GM12878 (cell line): ENCODE measurements around the gene BICRA. TPM values are rescaled to one million over a fixed set of nuclear protein-coding genes. Genes with fewer than 3 reads are reported as not detected.
A peak's percentile ranks its signal among the peaks of the same experiment; 100 is the strongest.

ENCODE experiments used
- BHLHE40 ChIP-seq, 2 experiments: fragments of 450-650 bp in 1 of 2; IDR thresholded peaks; 2 replicates each; pipeline ENCODE4 v1.6.1; 2011 to 2017; ENCODE audit warnings: low read depth in 2 of 2, borderline replicate concordance in 1 of 2, improper control_type of control experiment in 1 of 2, low read length in 1 of 2, mild to moderate bottlenecking in 1 of 2
- CHD1 ChIP-seq: IDR thresholded peaks from 2 replicates; pipeline ENCODE4 v1.6.1; 2012; ENCODE audit warnings: low read depth, low read length, improper control_type of control experiment
- EED ChIP-seq: sonication (generic); IDR thresholded peaks from 2 replicates; pipeline ENCODE4 v1.6.1; 2016; ENCODE audit warnings: antibody characterized with exemption, low read depth
- GATAD2B ChIP-seq: fragments of 450-650 bp; conservative IDR thresholded peaks from 2 replicates; pipeline ENCODE4 v1.6.1; 2017; ENCODE audit warnings: low read depth, mild to moderate bottlenecking, moderate library complexity
- NRF1 ChIP-seq: conservative IDR thresholded peaks from 2 replicates; pipeline ENCODE4 v1.6.1; 2011; ENCODE audit warnings: mild to moderate bottlenecking, low read depth, low read length, improper control_type of control experiment
- RBBP5 ChIP-seq: fragments of 200-600 bp; sonication (generic); conservative IDR thresholded peaks from 2 replicates; pipeline ENCODE4 v1.6.1; 2016
- RFX5 ChIP-seq: IDR thresholded peaks from 2 replicates; pipeline ENCODE4 v1.6.1; 2011; ENCODE audit warnings: low read depth, low read length, improper control_type of control experiment
- SMAD1 ChIP-seq: fragments of 450-650 bp; IDR thresholded peaks from 2 replicates; pipeline ENCODE4 v1.6.1; 2018; ENCODE audit warnings: mild to moderate bottlenecking, low read depth; ENCODE audit not compliant: partially characterized antibody
- STAT1 ChIP-seq: fragments of 450-650 bp; conservative IDR thresholded peaks from 2 replicates; pipeline ENCODE4 v1.6.1; 2014; ENCODE audit warnings: antibody characterized with exemption, mild to moderate bottlenecking
- STAT3 ChIP-seq: IDR thresholded peaks from 2 replicates; pipeline ENCODE4 v1.6.1; 2011; ENCODE audit warnings: low read depth, low read length, improper control_type of control experiment
- TCF12 ChIP-seq: IDR thresholded peaks from 2 replicates; pipeline ENCODE4 v1.6.1; 2011; ENCODE audit warnings: low read depth, mild to moderate bottlenecking, low read length
- ZBED1 ChIP-seq: IDR thresholded peaks from 2 replicates; pipeline ENCODE4 v1.6.1; 2016; ENCODE audit warnings: borderline replicate concordance
- ZNF207 ChIP-seq: fragments of 450-650 bp; IDR thresholded peaks from 2 replicates; pipeline ENCODE4 v1.6.1; 2014; ENCODE audit warnings: antibody characterized with exemption, mild to moderate bottlenecking, borderline replicate concordance
- polyA plus RNA-seq, 11 experiments: library from polyadenylated mRNA; depleted of rRNA in 4 of 11; unstranded in 6 of 11; stranded (reverse) in 5 of 11; fragments of >200 nt; fragmentation: Nextera tagmentation in 4 of 11; fragmentation: Illumina TruSeq in 1 of 11; extraction: Ambion mirVana in 4 of 11; extraction: Trizol in 1 of 11; gene quantifications; 1 replicate in 1 of 11; 2 replicates in 10 of 11; pipeline versions ENCODE4 v1.2.1 to v1.2.3, GENCODE V29; 2011 to 2016; ENCODE audit warnings: inconsistent platforms in 2 of 11, missing spikeins in 2 of 11, low read depth in 1 of 11
- total RNA-seq, 4 experiments: library from RNA; depleted of rRNA in 3 of 4; stranded (reverse); fragments of >200 nt in 3 of 4; fragmentation: Illumina TruSeq in 1 of 4; extraction: Trizol in 1 of 4; gene quantifications; 2 replicates each; pipeline versions ENCODE4 v1.2.1 to v1.2.3, GENCODE V29; 2013 to 2021
- TF ChIP-seq, protein P1 (sequence below): fragments of 450-650 bp; IDR thresholded peaks from 2 replicates; pipeline ENCODE4 v1.6.1; 2017; ENCODE audit warnings: mild to moderate bottlenecking
- TF ChIP-seq, protein P2 (sequence below): fragments of 450-650 bp; formaldehyde crosslinking; IDR thresholded peaks from 2 replicates; pipeline ENCODE4 v1.5.0; 2022; ENCODE audit warnings: mild to moderate bottlenecking, missing genetic modification characterization
- TF ChIP-seq, protein P3 (sequence below): fragments of 450-650 bp; IDR thresholded peaks from 2 replicates; pipeline ENCODE4 v1.6.1; 2017; ENCODE audit warnings: mild to moderate bottlenecking, low read depth, inconsistent platforms; ENCODE audit not compliant: poor library complexity, severe bottlenecking
- TF ChIP-seq, protein P4 (sequence below): fragments of 450-650 bp; formaldehyde crosslinking; IDR thresholded peaks from 2 replicates; pipeline ENCODE4 v1.4.0; 2020; ENCODE audit warnings: mild to moderate bottlenecking, moderate library complexity

Gene BICRA
- total and polyA plus RNA-seq, 10 of the 15 experiments (the other 5 are each of a cell fraction or from before 2014, with no cell fraction given), result 0.11 to 15.3 (median 1.3) TPM

DNA sequence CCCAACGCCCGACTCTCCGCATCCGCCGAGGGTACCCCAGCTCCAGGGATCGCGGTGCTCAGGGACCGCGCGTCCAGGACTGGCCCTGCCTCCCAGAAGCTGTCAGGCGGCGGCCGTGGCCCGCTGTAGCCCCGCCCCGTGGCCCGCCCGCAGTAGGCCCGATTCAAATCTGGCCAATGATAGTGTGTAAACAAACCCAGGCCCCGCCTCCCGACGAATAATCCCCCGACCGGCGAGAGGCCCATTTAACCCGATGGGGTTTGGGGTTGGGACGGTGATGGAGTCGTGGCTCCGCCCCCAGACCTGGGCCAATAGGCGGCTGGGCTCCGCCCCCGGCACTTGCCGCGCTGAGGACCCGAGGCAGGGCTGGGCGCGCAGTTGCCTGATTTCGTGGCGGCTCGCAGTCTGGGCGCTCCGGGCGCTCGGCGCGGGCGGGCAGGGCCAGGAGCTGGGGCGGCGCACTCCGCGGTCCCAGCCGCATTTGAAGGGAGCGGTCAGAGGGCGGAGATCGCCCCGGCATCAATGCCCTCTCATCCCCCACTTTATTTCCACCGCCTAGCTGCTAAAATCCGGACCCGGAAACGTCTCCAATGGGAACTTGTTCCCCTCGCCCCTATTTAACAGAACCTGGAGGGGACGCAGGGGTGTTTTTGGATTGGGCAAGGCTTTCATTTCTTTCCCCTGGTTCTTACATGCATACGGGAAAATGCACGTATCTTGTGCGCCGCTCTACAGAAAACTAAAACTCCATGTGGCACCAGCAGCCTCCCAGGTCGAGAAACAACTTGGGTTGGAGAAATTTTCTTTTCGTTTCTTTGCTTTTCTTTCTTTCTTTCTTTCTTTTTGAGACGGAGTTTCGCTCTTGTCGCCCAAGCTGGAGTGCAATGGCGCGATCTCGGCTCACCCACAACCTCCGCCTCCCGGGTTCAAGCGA, 8.4 kb upstream of the BICRA start (continued):
- TF ChIP-seq, protein P1, sequence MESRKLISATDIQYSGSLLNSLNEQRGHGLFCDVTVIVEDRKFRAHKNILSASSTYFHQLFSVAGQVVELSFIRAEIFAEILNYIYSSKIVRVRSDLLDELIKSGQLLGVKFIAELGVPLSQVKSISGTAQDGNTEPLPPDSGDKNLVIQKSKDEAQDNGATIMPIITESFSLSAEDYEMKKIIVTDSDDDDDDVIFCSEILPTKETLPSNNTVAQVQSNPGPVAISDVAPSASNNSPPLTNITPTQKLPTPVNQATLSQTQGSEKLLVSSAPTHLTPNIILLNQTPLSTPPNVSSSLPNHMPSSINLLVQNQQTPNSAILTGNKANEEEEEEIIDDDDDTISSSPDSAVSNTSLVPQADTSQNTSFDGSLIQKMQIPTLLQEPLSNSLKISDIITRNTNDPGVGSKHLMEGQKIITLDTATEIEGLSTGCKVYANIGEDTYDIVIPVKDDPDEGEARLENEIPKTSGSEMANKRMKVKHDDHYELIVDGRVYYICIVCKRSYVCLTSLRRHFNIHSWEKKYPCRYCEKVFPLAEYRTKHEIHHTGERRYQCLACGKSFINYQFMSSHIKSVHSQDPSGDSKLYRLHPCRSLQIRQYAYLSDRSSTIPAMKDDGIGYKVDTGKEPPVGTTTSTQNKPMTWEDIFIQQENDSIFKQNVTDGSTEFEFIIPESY, result no peak
- no peak for TF ChIP-seq RBBP5
- peak; percentile 66; the same call in 1 of the 2 replicates for TF ChIP-seq RFX5
- TF ChIP-seq SMAD1, result no peak
- TF ChIP-seq, protein P2, sequence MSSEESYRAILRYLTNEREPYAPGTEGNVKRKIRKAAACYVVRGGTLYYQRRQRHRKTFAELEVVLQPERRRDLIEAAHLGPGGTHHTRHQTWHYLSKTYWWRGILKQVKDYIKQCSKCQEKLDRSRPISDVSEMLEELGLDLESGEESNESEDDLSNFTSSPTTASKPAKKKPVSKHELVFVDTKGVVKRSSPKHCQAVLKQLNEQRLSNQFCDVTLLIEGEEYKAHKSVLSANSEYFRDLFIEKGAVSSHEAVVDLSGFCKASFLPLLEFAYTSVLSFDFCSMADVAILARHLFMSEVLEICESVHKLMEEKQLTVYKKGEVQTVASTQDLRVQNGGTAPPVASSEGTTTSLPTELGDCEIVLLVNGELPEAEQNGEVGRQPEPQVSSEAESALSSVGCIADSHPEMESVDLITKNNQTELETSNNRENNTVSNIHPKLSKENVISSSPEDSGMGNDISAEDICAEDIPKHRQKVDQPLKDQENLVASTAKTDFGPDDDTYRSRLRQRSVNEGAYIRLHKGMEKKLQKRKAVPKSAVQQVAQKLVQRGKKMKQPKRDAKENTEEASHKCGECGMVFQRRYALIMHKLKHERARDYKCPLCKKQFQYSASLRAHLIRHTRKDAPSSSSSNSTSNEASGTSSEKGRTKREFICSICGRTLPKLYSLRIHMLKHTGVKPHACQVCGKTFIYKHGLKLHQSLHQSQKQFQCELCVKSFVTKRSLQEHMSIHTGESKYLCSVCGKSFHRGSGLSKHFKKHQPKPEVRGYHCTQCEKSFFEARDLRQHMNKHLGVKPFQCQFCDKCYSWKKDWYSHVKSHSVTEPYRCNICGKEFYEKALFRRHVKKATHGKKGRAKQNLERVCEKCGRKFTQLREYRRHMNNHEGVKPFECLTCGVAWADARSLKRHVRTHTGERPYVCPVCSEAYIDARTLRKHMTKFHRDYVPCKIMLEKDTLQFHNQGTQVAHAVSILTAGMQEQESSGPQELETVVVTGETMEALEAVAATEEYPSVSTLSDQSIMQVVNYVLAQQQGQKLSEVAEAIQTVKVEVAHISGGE (CRISPR knock-in tag), result no peak
- TF ChIP-seq, protein P3, sequence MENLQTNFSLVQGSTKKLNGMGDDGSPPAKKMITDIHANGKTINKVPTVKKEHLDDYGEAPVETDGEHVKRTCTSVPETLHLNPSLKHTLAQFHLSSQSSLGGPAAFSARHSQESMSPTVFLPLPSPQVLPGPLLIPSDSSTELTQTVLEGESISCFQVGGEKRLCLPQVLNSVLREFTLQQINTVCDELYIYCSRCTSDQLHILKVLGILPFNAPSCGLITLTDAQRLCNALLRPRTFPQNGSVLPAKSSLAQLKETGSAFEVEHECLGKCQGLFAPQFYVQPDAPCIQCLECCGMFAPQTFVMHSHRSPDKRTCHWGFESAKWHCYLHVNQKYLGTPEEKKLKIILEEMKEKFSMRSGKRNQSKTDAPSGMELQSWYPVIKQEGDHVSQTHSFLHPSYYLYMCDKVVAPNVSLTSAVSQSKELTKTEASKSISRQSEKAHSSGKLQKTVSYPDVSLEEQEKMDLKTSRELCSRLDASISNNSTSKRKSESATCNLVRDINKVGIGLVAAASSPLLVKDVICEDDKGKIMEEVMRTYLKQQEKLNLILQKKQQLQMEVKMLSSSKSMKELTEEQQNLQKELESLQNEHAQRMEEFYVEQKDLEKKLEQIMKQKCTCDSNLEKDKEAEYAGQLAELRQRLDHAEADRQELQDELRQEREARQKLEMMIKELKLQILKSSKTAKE, result no peak
- no peak for TF ChIP-seq EED
- TF ChIP-seq ZNF207, result no peak
- no peak for TF ChIP-seq STAT3
- TF ChIP-seq STAT1, result peak; percentile 44; the same call in 1 of the 2 replicates
- TF ChIP-seq TCF12, result no peak
- TF ChIP-seq, protein P4, sequence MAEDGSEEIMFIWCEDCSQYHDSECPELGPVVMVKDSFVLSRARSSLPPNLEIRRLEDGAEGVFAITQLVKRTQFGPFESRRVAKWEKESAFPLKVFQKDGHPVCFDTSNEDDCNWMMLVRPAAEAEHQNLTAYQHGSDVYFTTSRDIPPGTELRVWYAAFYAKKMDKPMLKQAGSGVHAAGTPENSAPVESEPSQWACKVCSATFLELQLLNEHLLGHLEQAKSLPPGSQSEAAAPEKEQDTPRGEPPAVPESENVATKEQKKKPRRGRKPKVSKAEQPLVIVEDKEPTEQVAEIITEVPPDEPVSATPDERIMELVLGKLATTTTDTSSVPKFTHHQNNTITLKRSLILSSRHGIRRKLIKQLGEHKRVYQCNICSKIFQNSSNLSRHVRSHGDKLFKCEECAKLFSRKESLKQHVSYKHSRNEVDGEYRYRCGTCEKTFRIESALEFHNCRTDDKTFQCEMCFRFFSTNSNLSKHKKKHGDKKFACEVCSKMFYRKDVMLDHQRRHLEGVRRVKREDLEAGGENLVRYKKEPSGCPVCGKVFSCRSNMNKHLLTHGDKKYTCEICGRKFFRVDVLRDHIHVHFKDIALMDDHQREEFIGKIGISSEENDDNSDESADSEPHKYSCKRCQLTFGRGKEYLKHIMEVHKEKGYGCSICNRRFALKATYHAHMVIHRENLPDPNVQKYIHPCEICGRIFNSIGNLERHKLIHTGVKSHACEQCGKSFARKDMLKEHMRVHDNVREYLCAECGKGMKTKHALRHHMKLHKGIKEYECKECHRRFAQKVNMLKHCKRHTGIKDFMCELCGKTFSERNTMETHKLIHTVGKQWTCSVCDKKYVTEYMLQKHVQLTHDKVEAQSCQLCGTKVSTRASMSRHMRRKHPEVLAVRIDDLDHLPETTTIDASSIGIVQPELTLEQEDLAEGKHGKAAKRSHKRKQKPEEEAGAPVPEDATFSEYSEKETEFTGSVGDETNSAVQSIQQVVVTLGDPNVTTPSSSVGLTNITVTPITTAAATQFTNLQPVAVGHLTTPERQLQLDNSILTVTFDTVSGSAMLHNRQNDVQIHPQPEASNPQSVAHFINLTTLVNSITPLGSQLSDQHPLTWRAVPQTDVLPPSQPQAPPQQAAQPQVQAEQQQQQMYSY (CRISPR knock-in tag), result no peak
- no peak; the same call in 1 of the 2 replicates for TF ChIP-seq NRF1
- no peak for TF ChIP-seq CHD1
- TF ChIP-seq GATAD2B, result peak; percentile 68
- TF ChIP-seq BHLHE40 (IDR thresholded peaks at IDR 0.05; ENCODE audit: borderline replicate concordance in 1 of 2, low read depth in 2 of 2, low read length in 1 of 2), result peak in 1 of 2 experiments; percentile 88; a peak in 2 of 4 replicates
- no peak for TF ChIP-seq ZBED1
